PFSK-1 (cell line): ENCODE results near the gene UNC80.

Experiments used
- FOXP2 ChIP-seq: optimal IDR thresholded peaks from 2 replicates; pipeline ENCODE3; 2011; ENCODE audit warnings: borderline replicate concordance, control low read depth, inconsistent platforms; ENCODE audit not compliant: insufficient read depth; ENCODE audit errors: extremely low read length, extremely low read depth
- POLR2AphosphoS5 ChIP-seq: IDR thresholded peaks from 2 replicates; pipeline ENCODE4 v1.6.1; 2012; ENCODE audit warnings: low read depth, mild to moderate bottlenecking, control low read depth, low read length, moderate library complexity
- REST ChIP-seq, 2 experiments: IDR thresholded peaks; 2 replicates each; pipeline versions ENCODE4 v1.6.1 to v1.8.0; 2011 to 2012; ENCODE audit warnings: low read depth in 2 of 2, low read length in 2 of 2, control low read depth in 1 of 2, inconsistent platforms in 1 of 2, mild to moderate bottlenecking in 1 of 2, moderate library complexity in 1 of 2; ENCODE audit not compliant: insufficient read depth in 1 of 2
- TAF1 ChIP-seq: IDR thresholded peaks from 2 replicates; pipeline ENCODE4 v1.6.1; 2012; ENCODE audit warnings: low read length, control low read depth, borderline replicate concordance; ENCODE audit not compliant: insufficient read depth

GRCh38 chr2:209868271-209868994, 96.8 kb downstream of the UNC80 start:
- TF ChIP-seq POLR2AphosphoS5: no peak
- no peak for TF ChIP-seq FOXP2
- TF ChIP-seq TAF1: no peak
- no peak for TF ChIP-seq REST (IDR thresholded peaks at IDR 0.05; ENCODE audit: insufficient read depth in 1 of 2, low read depth in 2 of 2, low read length in 2 of 2)
